ENCODE data around the gene EHD4. TPM values are rescaled to one million over a fixed set of nuclear protein-coding genes. Genes with fewer than 3 reads are reported as not detected.

Gene EHD4
- total and polyA plus RNA-seq, 2 donors (not counting 3 experiments of a cell fraction or from before 2014, with no cell fraction given): 96.7 to 128 TPM

DNA sequence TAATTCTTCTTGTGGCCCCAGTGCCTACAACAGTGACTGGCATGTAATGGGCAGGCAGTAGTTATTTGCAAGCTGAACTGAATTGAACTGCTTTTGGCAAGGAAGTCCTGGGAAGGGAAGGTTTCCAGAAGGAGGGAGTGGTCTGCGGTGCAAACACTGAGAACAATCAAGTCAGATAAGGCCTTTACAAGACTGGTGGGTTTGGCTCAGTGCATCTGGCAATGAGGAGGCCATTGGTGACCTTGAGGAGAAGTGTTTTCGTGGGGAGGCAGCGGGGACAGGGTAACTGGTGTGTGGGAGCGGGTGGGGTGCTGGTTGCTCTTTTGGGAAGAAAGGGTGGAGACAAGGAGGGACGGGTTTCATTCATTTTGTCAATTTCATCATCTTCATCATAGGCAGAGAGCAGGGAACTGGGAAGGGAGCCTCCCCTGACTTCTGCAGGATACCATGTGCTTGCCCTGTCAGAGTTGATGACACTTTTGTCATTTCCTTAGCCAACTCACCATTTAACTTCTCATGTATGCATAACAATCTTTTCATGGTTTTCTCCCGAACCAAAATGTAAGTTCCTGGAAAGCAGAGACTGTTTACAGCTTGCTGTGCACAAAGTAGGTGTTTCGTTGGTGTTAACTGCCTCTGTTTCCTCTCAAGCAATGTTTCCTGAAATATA is 8.4 kb upstream of the EHD4 start:
- DNase-seq (ENCODE audit: low read depth, low spot score) (peak; percentile 72), FAIRE-seq (no peak)
- H3K9me1 ChIP-seq (replicated peaks; ENCODE audit: control insufficient read depth, extremely low read depth, insufficient read depth, low read length): no peaks in the 10 kb centered on the region
- no peaks in the 10 kb centered on the region for H3K79me2 ChIP-seq (ENCODE audit: control insufficient read depth, insufficient read depth, low read length)
- no peak overlapping the region for H3K4me2 ChIP-seq (ENCODE audit: insufficient read depth, low read length)
- H3K36me3 ChIP-seq (ENCODE audit: control insufficient read depth in 2 of 2, extremely low read depth in 1 of 2, insufficient read depth in 2 of 2, low read length in 2 of 2): no peaks in the 10 kb centered on the region
- no peak overlapping the region for H3K4me3 ChIP-seq (replicated peaks in 1 of 3; ENCODE audit: insufficient read depth in 1 of 3, low read depth in 1 of 3, low read length in 3 of 3)
- POLR2A ChIA-PET: no interaction called here
- CTCF ChIA-PET: interaction anchor here (1.0 to 1.9 kb wide), 7 partner anchors 8 to 157 kb away, joined by 3 to 13 read pairs (median 4); partner anchors contain the start of gene EHD4
- no peaks in the 10 kb centered on the region for H3K27me3 ChIP-seq (ENCODE audit: control insufficient read depth in 2 of 2, insufficient read depth in 2 of 2, low read length in 2 of 2)
- dilution Hi-C loops (cut with MboI; ENCODE audit: extremely low pct_ligation_motif_present, low sequenced_read_pairs): no loop called here
- no peaks in the 10 kb centered on the region for H3K9me3 ChIP-seq (replicated peaks; ENCODE audit: control insufficient read depth, insufficient read depth, low read length)
- no peak for TF ChIP-seq MYC (IDR thresholded peaks at IDR 0.05; ENCODE audit: low read depth, low read length)
- TF ChIP-seq, protein P1, sequence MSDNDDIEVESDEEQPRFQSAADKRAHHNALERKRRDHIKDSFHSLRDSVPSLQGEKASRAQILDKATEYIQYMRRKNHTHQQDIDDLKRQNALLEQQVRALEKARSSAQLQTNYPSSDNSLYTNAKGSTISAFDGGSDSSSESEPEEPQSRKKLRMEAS (IDR thresholded peaks at IDR 0.05; ENCODE audit: insufficient read depth, insufficient read length): no peak
- no peak for TF ChIP-seq POLR2A (IDR thresholded peaks at IDR 0.05; ENCODE audit: low read depth, low read length)
- TF ChIP-seq GATA2 (IDR thresholded peaks at IDR 0.05; ENCODE audit: insufficient read depth, insufficient read length, low read depth, low read length): no peak
- no peak for TF ChIP-seq JUN (IDR thresholded peaks at IDR 0.05; ENCODE audit: borderline replicate concordance, insufficient read depth, insufficient read length, low read depth)
- TF ChIP-seq POLR2AphosphoS5 (IDR thresholded peaks at IDR 0.05; ENCODE audit: insufficient read depth, low read depth, low read length): no peak
- no peak for TF ChIP-seq CTCF (IDR thresholded peaks at IDR 0.05; ENCODE audit: extremely low read depth in 1 of 2, insufficient read depth in 1 of 2, low read depth in 1 of 2, low read length in 2 of 2)
- TF ChIP-seq EZH2 (IDR thresholded peaks at IDR 0.05; ENCODE audit: borderline replicate concordance, low read depth, low read length, severe bottlenecking): no peak
- no peak for TF ChIP-seq FOS (IDR thresholded peaks at IDR 0.05; ENCODE audit: borderline replicate concordance, insufficient read depth, low read length)
- no peak overlapping the region for H3K9ac ChIP-seq (replicated peaks; ENCODE audit: extremely low read depth, insufficient read depth, low read length)
- no peaks in the 10 kb centered on the region for H4K20me1 ChIP-seq (replicated peaks; ENCODE audit: control insufficient read depth, extremely low read depth, insufficient read depth, low read length)
- peak overlapping the region; percentile 31 for H2AFZ ChIP-seq (ENCODE audit: low read depth, low read length)
- no TSS peak for BruUV-seq (replicated peaks)
- intact Hi-C loops (cut with micrococcal nuclease): no loop called here
- no peak overlapping the region for H3K27ac ChIP-seq (ENCODE audit: insufficient read depth, low read depth, low read length)
- H3K4me1 ChIP-seq (ENCODE audit: control insufficient read depth, extremely low read depth, insufficient read depth, low read length): no peaks in the 10 kb centered on the region
